HUES64 (cell line): ENCODE results near the gene MTRF1.

ENCODE experiments used
- H3K27ac ChIP-seq: 2 replicates; pipeline ENCODE4 v1.7.0; 2013; ENCODE audit warnings: low read depth, low read length, inconsistent platforms
- H3K27me3 ChIP-seq: 2 replicates; pipeline ENCODE4 v1.6.1; 2013; ENCODE audit warnings: mild to moderate bottlenecking, low read length; ENCODE audit not compliant: insufficient read depth
- H3K36me3 ChIP-seq: 2 replicates; pipeline ENCODE4 v1.6.1; 2013; ENCODE audit warnings: mild to moderate bottlenecking, low read length; ENCODE audit not compliant: insufficient read depth
- H3K4me1 ChIP-seq: 2 replicates; pipeline ENCODE4 v1.6.1; 2013; ENCODE audit warnings: mild to moderate bottlenecking, low read length, moderate library complexity; ENCODE audit not compliant: insufficient read depth
- H3K4me3 ChIP-seq: 2 replicates; pipeline ENCODE4 v1.5.1; 2013; ENCODE audit warnings: mild to moderate bottlenecking, low read length, moderate library complexity
- H3K9ac ChIP-seq: 2 replicates; pipeline ENCODE4 v1.6.1; 2013; ENCODE audit warnings: mild to moderate bottlenecking, low read depth, low read length
- H3K9me3 ChIP-seq: 2 replicates; pipeline ENCODE4 v1.6.1; 2013; ENCODE audit warnings: low read depth, low read length; ENCODE audit not compliant: insufficient read depth
- WGBS: fragments of 150-250, 120-280 bp; methylation state at CpG from one replicate; pipeline ENCODE4 v1.1.7; 2013; ENCODE audit warnings: missing lambda C conversion rate; 5-methylcytosine and 5-hydroxymethylcytosine counted together

MTRF1 gene

DNA sequence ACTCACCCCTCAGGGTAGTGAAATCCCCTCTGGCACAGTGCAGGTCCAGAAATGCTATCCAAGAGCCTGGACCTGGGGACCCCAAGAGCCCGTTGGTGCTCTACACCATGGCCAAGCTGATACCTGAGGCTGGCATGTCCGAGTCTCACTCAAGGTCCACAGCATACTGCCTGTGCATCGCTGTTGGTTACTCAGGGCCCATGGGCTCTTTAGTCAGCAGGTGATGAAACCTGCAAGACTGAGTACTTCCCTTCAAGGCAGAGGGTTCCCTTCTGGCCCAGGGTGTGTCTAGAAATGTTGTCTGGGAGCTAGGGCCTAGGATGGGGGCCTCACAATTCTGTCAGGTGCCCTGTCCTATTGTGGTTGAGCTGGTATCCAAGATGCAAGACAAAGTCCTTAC, 49.5 kb downstream of the MTRF1 start:
- Histone ChIP-seq H3K36me3 (peaks cover 2% of the 10 kb centered on the region; the same call in 1 of the 2 replicates), H3K4me3 (no peak overlapping the region), H3K4me1 (no peaks in the 10 kb centered on the region), H3K9me3 (peaks cover 23% of the 10 kb centered on the region; the same call in 1 of the 2 replicates), H3K27me3 (no peaks in the 10 kb centered on the region), H3K27ac (no peak overlapping the region), H3K9ac (no peak overlapping the region)
- 61% methylated on average over 3 of the region's 3 CpGs for WGBS

DNA sequence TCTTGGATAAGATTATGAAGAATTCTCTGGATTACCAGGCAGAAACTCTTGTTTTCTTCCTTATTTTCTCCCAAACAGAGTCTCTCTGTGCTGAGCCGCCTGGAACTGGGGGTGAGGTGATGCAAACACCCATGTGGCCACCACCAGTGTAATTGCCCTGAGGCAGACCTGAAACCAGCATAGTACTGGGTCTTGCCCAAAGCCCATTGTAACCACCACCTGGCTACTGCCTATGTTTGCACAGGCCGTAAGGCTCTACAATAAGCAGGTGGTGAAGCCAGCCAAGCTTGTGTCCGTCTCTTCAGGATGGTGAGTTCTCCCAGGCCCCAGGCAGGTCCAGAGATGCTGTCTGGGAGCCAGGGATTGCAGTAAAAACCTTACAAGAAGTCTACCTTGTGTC, 50.1 kb downstream of the MTRF1 start:
- Histone ChIP-seq H3K4me3 (no peak overlapping the region), H3K4me1 (no peaks in the 10 kb centered on the region), H3K9ac (no peak overlapping the region), H3K9me3 (peaks cover 23% of the 10 kb centered on the region; the same call in 1 of the 2 replicates), H3K27ac (no peak overlapping the region), H3K27me3 (no peaks in the 10 kb centered on the region), H3K36me3 (peaks cover 2% of the 10 kb centered on the region; the same call in 1 of the 2 replicates)
- WGBS = 93% methylated on average over 3 of the region's 3 CpGs

DNA sequence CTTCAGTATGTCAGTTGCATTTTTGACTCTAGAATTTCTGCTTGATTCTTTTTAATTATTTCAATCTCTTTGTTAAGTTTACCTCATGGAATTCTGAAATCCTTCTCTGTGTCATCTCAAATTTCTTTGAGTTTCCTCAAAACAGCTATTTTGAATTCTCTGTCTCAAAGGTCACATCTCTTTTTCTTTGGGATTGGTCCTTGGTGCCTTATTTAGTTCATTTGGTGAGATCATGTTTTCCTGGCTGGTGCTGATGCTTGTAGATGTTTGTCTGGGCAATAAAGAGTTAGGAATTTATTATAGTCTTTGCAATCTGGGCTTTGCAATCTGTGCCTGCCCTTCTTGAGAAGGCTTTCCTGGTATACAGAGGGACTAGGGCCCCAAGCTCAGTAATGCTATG, 50.5 kb downstream of the MTRF1 start:
- Histone ChIP-seq H3K4me3 (no peak overlapping the region), H3K27ac (no peak overlapping the region), H3K9me3 (peaks cover 23% of the 10 kb centered on the region; the same call in 1 of the 2 replicates), H3K36me3 (peaks cover 2% of the 10 kb centered on the region; the same call in 1 of the 2 replicates), H3K9ac (no peak overlapping the region), H3K27me3 (no peaks in the 10 kb centered on the region), H3K4me1 (no peaks in the 10 kb centered on the region)

DNA sequence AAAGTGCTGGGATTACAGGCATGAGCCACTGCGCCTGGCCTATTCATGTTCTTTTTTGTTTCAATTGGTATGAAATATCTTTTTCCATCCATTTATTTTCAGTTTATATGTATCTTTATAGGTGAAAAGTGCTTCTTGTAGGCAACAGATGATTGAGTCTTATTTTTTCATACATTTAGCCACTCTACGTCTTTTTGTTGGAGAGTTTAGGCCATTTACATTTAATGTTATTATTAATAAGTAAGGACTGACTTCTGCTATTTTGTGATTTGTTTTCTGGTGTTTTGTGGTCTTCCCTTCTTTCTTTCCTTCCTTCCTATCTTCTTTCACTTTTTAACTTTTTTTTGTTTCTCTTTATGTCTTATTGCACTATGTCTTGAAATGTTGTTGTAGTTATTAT, 52.3 kb downstream of the MTRF1 start:
- H3K36me3 ChIP-seq = no peaks in the 10 kb centered on the region
- H3K9me3 ChIP-seq = peaks cover 23% of the 10 kb centered on the region; the same call in 1 of the 2 replicates
- 83% methylated on average over 1 of the region's 2 CpGs for WGBS
- H3K9ac ChIP-seq = no peak overlapping the region
- H3K4me3 ChIP-seq = no peak overlapping the region
- no peaks in the 10 kb centered on the region for H3K27me3 ChIP-seq
- no peaks in the 10 kb centered on the region for H3K4me1 ChIP-seq
- no peak overlapping the region for H3K27ac ChIP-seq

DNA sequence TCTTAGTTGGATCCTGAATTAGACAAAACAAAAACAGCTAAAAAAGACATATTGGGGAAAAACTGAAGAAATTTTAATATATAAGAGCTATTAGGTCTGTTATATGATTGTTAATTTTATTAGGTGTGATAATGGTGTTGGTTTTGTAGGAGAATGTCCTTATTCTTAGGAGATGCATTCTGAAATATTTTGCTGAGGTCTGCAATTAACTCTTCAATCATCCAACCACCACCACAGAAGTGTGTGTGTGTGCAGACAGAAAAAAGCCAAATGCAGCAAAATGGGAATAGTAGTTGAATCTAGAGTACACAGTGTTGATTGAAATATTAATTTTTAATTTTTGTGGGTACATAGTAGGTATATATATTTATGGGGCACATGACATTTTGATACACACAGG, 56.9 kb downstream of the MTRF1 start:
- no peaks in the 10 kb centered on the region for H3K27me3 ChIP-seq
- H3K4me3 ChIP-seq = no peak overlapping the region
- no peak overlapping the region for H3K27ac ChIP-seq
- no peaks in the 10 kb centered on the region for H3K36me3 ChIP-seq
- peaks cover 23% of the 10 kb centered on the region; the same call in 1 of the 2 replicates for H3K9me3 ChIP-seq
- no peaks in the 10 kb centered on the region for H3K4me1 ChIP-seq
- H3K9ac ChIP-seq = no peak overlapping the region

DNA sequence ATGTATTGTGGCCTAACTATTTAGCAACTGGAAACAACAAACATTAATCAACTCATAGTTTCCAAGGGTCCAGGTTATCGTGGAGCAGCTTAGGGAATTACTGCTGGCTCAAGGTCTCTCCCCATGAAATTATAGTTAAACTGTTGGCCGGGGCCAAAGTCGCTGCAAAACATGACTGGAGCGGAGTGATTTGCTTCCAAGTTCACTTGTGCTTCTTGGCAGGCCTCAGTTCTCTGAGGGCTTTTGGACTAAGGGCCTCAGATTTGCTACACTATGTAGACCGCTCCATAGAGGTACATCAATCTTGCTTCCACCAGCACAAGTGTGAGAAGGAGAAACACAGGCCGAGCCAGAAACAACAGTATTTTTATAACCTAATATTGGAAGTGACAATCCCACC, 59.6 kb downstream of the MTRF1 start:
- H3K9ac ChIP-seq = no peak overlapping the region
- H3K27ac ChIP-seq = no peak overlapping the region
- H3K36me3 ChIP-seq = no peaks in the 10 kb centered on the region
- no peaks in the 10 kb centered on the region for H3K9me3 ChIP-seq
- 96% methylated on average over 6 of the region's 6 CpGs for WGBS
- no peak overlapping the region for H3K4me3 ChIP-seq
- H3K27me3 ChIP-seq = no peaks in the 10 kb centered on the region
- H3K4me1 ChIP-seq = no peaks in the 10 kb centered on the region

DNA sequence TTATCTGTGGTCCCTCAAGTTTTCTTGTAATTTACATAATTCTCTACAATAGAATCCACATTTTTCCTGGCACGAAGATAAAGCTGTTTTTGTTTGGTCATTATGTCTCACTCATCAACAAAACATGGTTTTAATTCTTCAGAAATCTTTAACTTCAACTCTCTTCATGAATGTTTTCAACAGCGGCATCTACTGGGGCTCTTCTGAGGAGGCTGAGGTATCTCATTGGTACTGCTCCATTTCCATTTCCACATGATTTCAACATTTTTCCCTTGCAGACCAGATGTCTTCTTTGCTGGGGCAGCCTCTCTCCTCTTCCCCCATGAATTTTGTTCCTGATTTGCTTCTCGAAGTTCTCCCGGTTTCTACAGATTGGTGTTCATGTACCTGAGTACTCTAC, 63.2 kb downstream of the MTRF1 start:
- no peaks in the 10 kb centered on the region for H3K27me3 ChIP-seq
- no peak overlapping the region for H3K9ac ChIP-seq
- 95% methylated on average over 4 of the region's 4 CpGs for WGBS
- no peak overlapping the region for H3K27ac ChIP-seq
- no peaks in the 10 kb centered on the region for H3K9me3 ChIP-seq
- H3K4me3 ChIP-seq = no peak overlapping the region
- no peaks in the 10 kb centered on the region for H3K4me1 ChIP-seq
- H3K36me3 ChIP-seq = no peaks in the 10 kb centered on the region

DNA sequence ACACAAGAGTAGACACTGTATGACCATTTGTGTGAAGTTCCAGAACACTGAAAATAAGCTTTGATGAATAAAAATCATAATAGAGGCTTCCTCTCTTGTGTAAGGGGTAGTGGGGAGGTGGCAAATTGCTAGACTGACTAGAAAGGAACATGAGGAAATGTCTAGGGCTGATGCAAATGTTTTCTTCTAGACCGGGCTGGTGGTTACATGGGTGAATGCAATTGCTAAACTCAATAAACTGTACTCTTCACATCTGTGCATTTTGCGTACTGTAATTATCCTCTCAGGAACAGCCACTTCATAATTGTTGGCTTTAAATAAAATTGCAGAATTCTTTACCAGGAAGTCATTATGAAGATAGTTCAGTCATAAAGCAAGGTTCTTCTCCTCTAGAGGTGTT, 63.9 kb downstream of the MTRF1 start:
- no peaks in the 10 kb centered on the region for H3K27me3 ChIP-seq
- 90% methylated on average over 2 of the region's 2 CpGs for WGBS
- no peaks in the 10 kb centered on the region for H3K36me3 ChIP-seq
- no peak overlapping the region for H3K27ac ChIP-seq
- H3K9ac ChIP-seq = no peak overlapping the region
- no peak overlapping the region for H3K4me3 ChIP-seq
- H3K9me3 ChIP-seq = no peaks in the 10 kb centered on the region
- H3K4me1 ChIP-seq = no peaks in the 10 kb centered on the region

DNA sequence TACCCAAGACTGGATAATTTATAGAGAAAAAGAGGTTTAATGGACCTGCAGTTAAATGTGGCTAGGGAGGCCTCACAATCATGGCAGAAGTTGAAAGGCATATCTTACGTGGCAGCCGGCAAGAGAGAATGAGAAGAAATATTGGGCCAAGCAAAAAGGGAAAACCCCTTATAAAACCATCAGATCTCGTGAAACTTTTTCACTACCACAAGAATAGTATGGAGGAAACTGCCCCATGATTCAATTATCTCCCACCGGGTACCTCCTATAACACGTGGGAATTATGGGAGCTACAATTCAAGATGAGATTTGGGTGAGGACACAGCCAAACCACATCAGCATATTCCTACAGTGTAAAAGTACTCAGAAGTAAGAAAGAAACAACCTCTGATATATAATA, 64.3 kb downstream of the MTRF1 start:
- 90% methylated on average over 5 of the region's 5 CpGs for WGBS
- no peaks in the 10 kb centered on the region for H3K9me3 ChIP-seq
- no peak overlapping the region for H3K9ac ChIP-seq
- no peaks in the 10 kb centered on the region for H3K36me3 ChIP-seq
- no peak overlapping the region for H3K27ac ChIP-seq
- no peaks in the 10 kb centered on the region for H3K4me1 ChIP-seq
- H3K27me3 ChIP-seq = no peaks in the 10 kb centered on the region
- H3K4me3 ChIP-seq = no peak overlapping the region

DNA sequence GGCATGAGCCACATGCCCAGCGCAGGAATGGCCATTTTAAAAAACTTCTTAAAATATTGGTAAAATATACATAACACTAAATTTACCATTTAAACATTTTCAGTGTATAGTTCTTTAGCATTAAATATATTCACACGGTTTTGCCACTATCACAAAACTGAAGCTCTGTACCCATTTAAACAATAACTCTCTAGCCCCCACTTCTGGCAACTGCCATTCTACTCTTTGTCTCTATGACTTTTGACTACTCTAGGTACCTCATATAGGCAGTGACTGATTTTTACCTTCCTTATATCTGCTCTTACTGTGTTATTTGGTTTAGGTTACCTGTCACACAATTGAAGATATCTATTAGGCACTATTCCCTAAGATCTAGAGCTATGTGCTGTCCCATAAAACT, 66.8 kb downstream of the MTRF1 start:
- H3K9me3 ChIP-seq = no peaks in the 10 kb centered on the region

DNA sequence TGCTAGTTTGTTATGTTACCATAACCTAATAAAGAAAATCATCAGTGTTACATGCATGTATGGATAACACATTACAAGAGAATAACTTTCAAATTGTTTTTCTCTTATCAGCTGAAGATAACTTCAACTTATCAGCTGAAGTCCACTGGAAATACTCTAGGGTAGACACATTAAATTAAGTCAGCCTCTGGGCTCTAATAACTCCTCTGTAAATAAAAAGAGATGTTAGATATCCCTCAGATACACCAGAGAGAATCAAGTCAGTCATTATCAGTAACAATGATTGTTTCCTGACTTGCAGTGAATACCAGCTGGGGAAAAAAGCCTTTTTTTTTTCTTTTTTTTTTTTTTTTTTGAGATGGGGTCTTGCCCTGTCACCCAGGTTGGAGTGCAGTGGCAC, 67.4 kb downstream of the MTRF1 start:
- Histone ChIP-seq H3K27ac (no peak overlapping the region), H3K36me3 (no peaks in the 10 kb centered on the region), H3K4me1 (no peaks in the 10 kb centered on the region), H3K9me3 (no peaks in the 10 kb centered on the region), H3K4me3 (no peak overlapping the region), H3K27me3 (no peaks in the 10 kb centered on the region), H3K9ac (no peak overlapping the region)

More for the DNA sequence above, 66.8 kb downstream of the MTRF1 start:
- no peak overlapping the region for H3K9ac ChIP-seq
- H3K36me3 ChIP-seq = no peaks in the 10 kb centered on the region
- H3K27me3 ChIP-seq = no peaks in the 10 kb centered on the region
- H3K27ac ChIP-seq = no peak overlapping the region
- no peak overlapping the region for H3K4me3 ChIP-seq
- 44% methylated on average over 1 of the region's 2 CpGs for WGBS
- no peaks in the 10 kb centered on the region for H3K4me1 ChIP-seq
